Caco-2 (cell line): ENCODE results near the gene ZMYND15. TPM values are rescaled to one million over a fixed set of nuclear protein-coding genes. Genes with fewer than 3 reads are reported as not detected.
"Not testable (repeated sequence)": the region's sequence is repeated elsewhere in the genome, so short reads cannot be mapped to it uniquely, and the experiment has no call there.

Source experiments
- BruUV-seq: library from RNA; stranded (reverse); fragments of 400-500 nt; replicated peaks from 2 replicates; lab custom pipeline; 2021; lab: Mats Ljungman, UMichigan
- CTCF ChIA-PET: fragments of 300-600 bp; sonication (Branson Sonifier 250); formaldehyde crosslinking; loops from one replicate; lab custom pipeline; 2022; ENCODE audit warnings: antibody characterized with exemption; lab: Charles Lee
- POLR2A ChIA-PET: fragments of 300-600 bp; sonication (Branson Sonifier 250); formaldehyde crosslinking; loops from one replicate; lab custom pipeline; 2022; ENCODE audit warnings: antibody characterized with exemption; lab: Charles Lee
- DNase-seq, 2 experiments: peaks; one replicate each; pipeline versions ENCODE4 v3.0.0 to v3.0.0-alpha.2; 2020 to 2022
- H3K27me3 ChIP-seq: replicated peaks from 2 replicates; pipeline ENCODE4 v1.6.0; 2011; ENCODE audit warnings: low read length; ENCODE audit not compliant: control insufficient read depth, insufficient read depth
- H3K36me3 ChIP-seq: 2 replicates; pipeline ENCODE4 v1.5.1; 2011; ENCODE audit warnings: low read length; ENCODE audit not compliant: control insufficient read depth, insufficient read depth
- H3K4me1 ChIP-seq: fragments of 250-450 bp; sonication (Bioruptor Pico); 2 replicates; pipeline ENCODE4 v1.5.1; 2020; ENCODE audit warnings: mild to moderate bottlenecking
- H3K4me3 ChIP-seq: 2 replicates; pipeline ENCODE4 v1.5.1; 2011; ENCODE audit warnings: low read depth, mild to moderate bottlenecking, control low read depth, low read length
- H3K9me3 ChIP-seq: fragments of 250-450 bp; sonication (Bioruptor Pico); 2 replicates; pipeline ENCODE4 v1.5.1; 2020; ENCODE audit warnings: mild to moderate bottlenecking, moderate library complexity
- H3K27ac Mint-ChIP-seq: one replicate; pipeline ENCODE4 v1.8.0; 2022; ENCODE audit warnings: mixed read lengths; ENCODE audit not compliant: unreplicated experiment
- H3K27me3 Mint-ChIP-seq: one replicate; pipeline ENCODE4 v1.8.0; 2022; ENCODE audit warnings: mixed read lengths; ENCODE audit not compliant: insufficient read depth, unreplicated experiment
- H3K36me3 Mint-ChIP-seq: one replicate; pipeline ENCODE4 v1.8.0; 2022; ENCODE audit warnings: mild to moderate bottlenecking, mixed read lengths; ENCODE audit not compliant: insufficient read depth, unreplicated experiment
- H3K4me1 Mint-ChIP-seq: one replicate; pipeline ENCODE4 v1.8.0; 2022; ENCODE audit warnings: low read depth, mixed read lengths; ENCODE audit not compliant: unreplicated experiment
- H3K4me3 Mint-ChIP-seq: one replicate; pipeline ENCODE4 v1.8.0; 2022; ENCODE audit warnings: mild to moderate bottlenecking, moderate library complexity, mixed read lengths; ENCODE audit not compliant: unreplicated experiment
- H3K9me3 Mint-ChIP-seq: one replicate; pipeline ENCODE4 v1.8.0; 2022; ENCODE audit warnings: mixed read lengths; ENCODE audit not compliant: unreplicated experiment
- CTCF ChIP-seq, 2 experiments: fragments of 200-600 bp in 1 of 2; IDR thresholded peaks; 1 replicate in 1 of 2; 2 replicates in 1 of 2; pipeline versions ENCODE4 v1.5.1 to v1.8.0; 2011 to 2022; ENCODE audit warnings: antibody characterized with exemption in 1 of 2, control low read depth in 1 of 2, inconsistent platforms in 1 of 2, low read depth in 1 of 2, low read length in 1 of 2, mild to moderate bottlenecking in 1 of 2, moderate library complexity in 1 of 2; ENCODE audit not compliant: insufficient read depth in 1 of 2, severe bottlenecking in 1 of 2, unreplicated experiment in 1 of 2
- intact Hi-C: fragments of 100-400 bp; cut with micrococcal nuclease; formaldehyde crosslinking; loops from one replicate; pipeline ENCODE4 v1.10.0; 2022; ENCODE audit not compliant: unreplicated experiment
- total RNA-seq: library from RNA; stranded (reverse); gene quantifications from 2 replicates; pipeline ENCODE4 v1.2.3, GENCODE V29; 2022

ZMYND15 gene
- total RNA-seq, 1 experiment from 2014 or later: 3.5 TPM

- H3K27me3 ChIP-seq: no peaks in the 10 kb centered on the region
- H3K4me1 ChIP-seq: no peaks in the 10 kb centered on the region; the same call in 1 of the 2 replicates
- no peak for TF ChIP-seq CTCF (IDR thresholded peaks at IDR 0.05; ENCODE audit: insufficient read depth in 1 of 2, low read depth in 1 of 2, low read length in 1 of 2, severe bottlenecking in 1 of 2, unreplicated experiment in 1 of 2)
- DNase-seq: no peak
- ChIA-PET CTCF (interaction anchor here (1.2 to 2.9 kb wide), 4 partner anchors 72 to 144 kb away, joined by 3 to 19 read pairs (median 4); partner anchors contain the start of gene PLD2), POLR2A (interaction anchor here (0.7 to 1.2 kb wide), 6 partner anchors 20 to 85 kb away, joined by 3 to 7 read pairs (median 4); partner anchors contain the start of genes GLTPD2, MED11 and PSMB6)
- H3K4me3 ChIP-seq: peak overlapping the region; percentile 66
- H3K4me3 Mint-ChIP-seq: peak overlapping the region; percentile 84
- BruUV-seq: TSS peak; percentile 15
- no peaks in the 10 kb centered on the region for H3K9me3 Mint-ChIP-seq
- H3K4me1 Mint-ChIP-seq: peaks cover 4% of the 10 kb centered on the region
- no peaks in the 10 kb centered on the region for H3K9me3 ChIP-seq
- intact Hi-C loops: loop anchor here (1.0 kb wide), 2 partner anchors 20 to 178 kb away; partner anchors contain the start of gene MED11
- no peaks in the 10 kb centered on the region for H3K27me3 Mint-ChIP-seq
- H3K27ac Mint-ChIP-seq: peak overlapping the region; percentile 83
- no peaks in the 10 kb centered on the region for H3K36me3 ChIP-seq
- H3K36me3 Mint-ChIP-seq: peaks cover 29% of the 10 kb centered on the region
Measured at GRCh38 chr17:4710693-4711634, 28.7 kb upstream of the ZMYND15 start.

GRCh38 chr17:4711661-4712181 is 27.9 kb upstream of the ZMYND15 start:
- TF ChIP-seq CTCF (IDR thresholded peaks at IDR 0.05; ENCODE audit: insufficient read depth in 1 of 2, low read depth in 1 of 2, low read length in 1 of 2, severe bottlenecking in 1 of 2, unreplicated experiment in 1 of 2): no peak
- intact Hi-C loops: no loop called here

GRCh38 chr17:4712526-4712925 is 27.1 kb upstream of the ZMYND15 start:
- TF ChIP-seq CTCF (IDR thresholded peaks at IDR 0.05; ENCODE audit: insufficient read depth in 1 of 2, low read depth in 1 of 2, low read length in 1 of 2, severe bottlenecking in 1 of 2, unreplicated experiment in 1 of 2): no peak
- Histone ChIP-seq H3K4me1 (no peaks in the 10 kb centered on the region; the same call in 1 of the 2 replicates), H3K4me3 (no peak overlapping the region), H3K36me3 (no peaks in the 10 kb centered on the region), H3K27me3 (no peaks in the 10 kb centered on the region), H3K9me3 (no peaks in the 10 kb centered on the region)
- Mint-ChIP-seq H3K4me3 (no peak overlapping the region), H3K9me3 (no peaks in the 10 kb centered on the region), H3K4me1 (no peaks in the 10 kb centered on the region), H3K36me3 (peaks cover 23% of the 10 kb centered on the region), H3K27ac (no peak overlapping the region), H3K27me3 (no peaks in the 10 kb centered on the region)
- no peak for DNase-seq
- CTCF ChIA-PET: no interaction called here
- POLR2A ChIA-PET: no interaction called here
- no TSS peak for BruUV-seq
- intact Hi-C loops: no loop called here

More at GRCh38 chr17:4711661-4712181, 27.9 kb upstream of the ZMYND15 start:
- Histone ChIP-seq H3K27me3 (no peaks in the 10 kb centered on the region), H3K4me1 (no peaks in the 10 kb centered on the region; the same call in 1 of the 2 replicates), H3K9me3 (no peaks in the 10 kb centered on the region), H3K4me3 (peak overlapping the region; percentile 66), H3K36me3 (no peaks in the 10 kb centered on the region)
- no peaks in the 10 kb centered on the region for H3K9me3 Mint-ChIP-seq
- no peaks in the 10 kb centered on the region for H3K4me1 Mint-ChIP-seq
- DNase-seq: no peak
- ChIA-PET POLR2A (no interaction called here), CTCF (no interaction called here)
- H3K36me3 Mint-ChIP-seq: peaks cover 24% of the 10 kb centered on the region
- no peaks in the 10 kb centered on the region for H3K27me3 Mint-ChIP-seq
- BruUV-seq: no TSS peak
- no peak overlapping the region for H3K27ac Mint-ChIP-seq
- H3K4me3 Mint-ChIP-seq: peak overlapping the region; percentile 84

GRCh38 chr17:4714340-4715062 is 25.1 kb upstream of the ZMYND15 start:
- H3K4me1 Mint-ChIP-seq, H3K36me3 ChIP-seq, BruUV-seq, H3K27me3 ChIP-seq, H3K4me3 Mint-ChIP-seq, H3K27me3 Mint-ChIP-seq, H3K4me1 ChIP-seq, H3K27ac Mint-ChIP-seq, POLR2A ChIA-PET, intact Hi-C loops, DNase-seq, H3K4me3 ChIP-seq, CTCF ChIA-PET, H3K9me3 ChIP-seq, H3K9me3 Mint-ChIP-seq: not testable (repeated sequence)
- peaks cover 14% of the 10 kb centered on the region for H3K36me3 Mint-ChIP-seq
